GM12872 (cell line): ENCODE data around the gene NFIA.

Experiments used
- CTCF ChIP-seq: IDR thresholded peaks from 3 replicates; pipeline ENCODE4 v1.5.1; 2011; ENCODE audit warnings: low read depth, mild to moderate bottlenecking, low read length, moderate library complexity; ENCODE audit not compliant: insufficient read depth

Gene NFIA

GRCh38 chr1:61406467-61406866 lies 324.1 kb downstream of the NFIA start:
- TF ChIP-seq CTCF = no peak

- no peak for TF ChIP-seq CTCF
These were observed 330.2 kb downstream of the NFIA start for GRCh38 chr1:61412601-61413000.

- TF ChIP-seq CTCF = no peak
These were observed 336.8 kb downstream of the NFIA start for GRCh38 chr1:61419196-61419595.

- no peak for TF ChIP-seq CTCF
These were observed 337.3 kb downstream of the NFIA start for GRCh38 chr1:61419657-61420056.

GRCh38 chr1:61420243-61420642 lies 337.9 kb downstream of the NFIA start:
- TF ChIP-seq CTCF = no peak

- TF ChIP-seq CTCF = no peak
These were observed 338.8 kb downstream of the NFIA start for GRCh38 chr1:61420909-61421835.

- TF ChIP-seq CTCF = no peak
These were observed 341.3 kb downstream of the NFIA start for GRCh38 chr1:61423643-61424042.
